K562 (cell line): Measurements from ENCODE around the gene STOM. TPM values are rescaled to one million over a fixed set of nuclear protein-coding genes. Genes with fewer than 3 reads are reported as not detected.

Experiments used
- ATAC-seq: fragments of 200-7000 bp; cut with Tn5 transposase; 3 replicates; pipeline ENCODE4 v1.9.1; 2020; ENCODE audit warnings: moderate library complexity
- BruUV-seq: library from RNA; stranded (reverse); fragments of 400-500 nt; replicated peaks from 2 replicates; lab custom pipeline; 2021; lab: Mats Ljungman, UMichigan
- CTCF ChIA-PET: fragments of 300-600 bp; formaldehyde crosslinking; extraction: SDS; loops from one replicate; lab custom pipeline; 2021; ENCODE audit warnings: low intra/inter-chr PET ratio; lab: Yijun Ruan, JAX
- POLR2A ChIA-PET: fragments of 300-600, 350-650 bp; sonication (Branson Sonifier 250); formaldehyde crosslinking; extraction: SDS; loops from one replicate; lab custom pipeline; 2021; ENCODE audit warnings: antibody characterized with exemption, inconsistent platforms; lab: Yijun Ruan, JAX
- DNase-seq, 4 experiments: peaks; one replicate each; pipeline versions ENCODE4 v3.0.0 to v3.0.0-alpha.2; 2011 to 2018; ENCODE audit warnings: low spot score in 3 of 4, mixed read lengths in 3 of 4; ENCODE audit errors: extremely low read depth in 1 of 4
- FAIRE-seq: peaks from 2 replicates; lab custom pipeline; 2011; peaks lifted over from hg19 to GRCh38; lab: Jason Lieb, UNC
- H2AFZ ChIP-seq: 2 replicates; pipeline ENCODE4 v1.6.0; 2011; ENCODE audit warnings: low read depth, low read length, control low read depth, inconsistent platforms
- H3K27ac ChIP-seq: fragments of 200-600 bp; 3 replicates; pipeline ENCODE4 v1.8.0; 2011; ENCODE audit warnings: low read depth, mild to moderate bottlenecking, control low read depth, inconsistent platforms, low read length, moderate library complexity, mixed read lengths; ENCODE audit errors: extremely low read depth
- H3K27me3 ChIP-seq, 2 experiments: fragments of 300-600 bp in 1 of 2; 2 replicates in 1 of 2; 3 replicates in 1 of 2; pipeline versions ENCODE4 v1.6.0 to v1.8.0; 2011; ENCODE audit warnings: inconsistent platforms in 2 of 2, low read length in 2 of 2, mild to moderate bottlenecking in 1 of 2, mixed read lengths in 1 of 2, moderate library complexity in 1 of 2; ENCODE audit not compliant: control insufficient read depth in 2 of 2, insufficient read depth in 2 of 2
- H3K36me3 ChIP-seq: fragments of 300-600 bp; 3 replicates; pipeline ENCODE4 v1.8.0; 2011; ENCODE audit warnings: mild to moderate bottlenecking, low read length, inconsistent platforms; ENCODE audit not compliant: control insufficient read depth, insufficient read depth
- H3K4me1 ChIP-seq, 2 experiments: fragments of 200-600 bp in 1 of 2; replicated peaks in 1 of 2; 2 replicates in 1 of 2; 3 replicates in 1 of 2; pipeline versions ENCODE4 v1.5.1 to v1.8.0; 2011; ENCODE audit warnings: inconsistent platforms in 2 of 2, low read length in 2 of 2, mild to moderate bottlenecking in 1 of 2, mixed read lengths in 1 of 2, moderate library complexity in 1 of 2; ENCODE audit not compliant: control insufficient read depth in 2 of 2, insufficient read depth in 2 of 2
- H3K4me2 ChIP-seq: 2 replicates; pipeline ENCODE4 v1.6.1; 2011; ENCODE audit warnings: low read length, control low read depth, inconsistent platforms, mixed read lengths; ENCODE audit not compliant: insufficient read depth
- H3K4me3 ChIP-seq: fragments of 200-600 bp; sonication (generic), shearing (Covaris generic); 2 replicates; pipeline ENCODE4 v1.5.1; 2016; ENCODE audit warnings: control low read depth, inconsistent platforms
- H3K79me2 ChIP-seq: fragments of 200-600 bp; 3 replicates; pipeline ENCODE4 v1.8.0; 2011; ENCODE audit warnings: low read length, inconsistent platforms; ENCODE audit not compliant: control insufficient read depth, insufficient read depth
- H3K9ac ChIP-seq, 2 experiments: 2 replicates each; pipeline versions ENCODE4 v1.6.0 to v1.6.1; 2011; ENCODE audit warnings: low read depth in 2 of 2, low read length in 2 of 2, control low read depth in 1 of 2, inconsistent platforms in 1 of 2, mild to moderate bottlenecking in 1 of 2, mixed read lengths in 1 of 2; ENCODE audit not compliant: insufficient read depth in 1 of 2
- H3K9me1 ChIP-seq: one replicate; pipeline ENCODE4 v1.6.0; 2011; ENCODE audit warnings: inconsistent platforms, mild to moderate bottlenecking, low read length, moderate library complexity; ENCODE audit not compliant: control insufficient read depth, insufficient read depth
- H3K9me3 ChIP-seq: replicated peaks from 2 replicates; pipeline ENCODE4 v1.5.1; 2011; ENCODE audit warnings: low read depth, low read length, inconsistent platforms; ENCODE audit not compliant: control insufficient read depth, insufficient read depth
- H4K20me1 ChIP-seq: replicated peaks from 2 replicates; pipeline ENCODE4 v1.6.1; 2011; ENCODE audit warnings: low read length, inconsistent platforms, mixed read lengths; ENCODE audit not compliant: control insufficient read depth, insufficient read depth
- HMGXB4 ChIP-seq: sonication (generic); formaldehyde crosslinking; IDR thresholded peaks from 2 replicates; pipeline ENCODE4 v1.8.1; 2023; ENCODE audit warnings: mild to moderate bottlenecking, missing genetic modification reagents
- KLF16 ChIP-seq: IDR thresholded peaks from 2 replicates; pipeline ENCODE4 v1.6.1; 2016; ENCODE audit warnings: antibody characterized with exemption
- WGBS: fragments of 100-300 bp; shearing (Covaris generic); methylation state at CpG from one replicate; pipeline ENCODE4 v1.1.6; 2016; ENCODE audit warnings: low coverage, mixed read lengths; ENCODE audit not compliant: insufficient coverage; ENCODE audit errors: missing lambda C conversion rate; 5-methylcytosine and 5-hydroxymethylcytosine counted together
- in situ Hi-C: fragments of 300-500 bp; cut with MboI; formaldehyde crosslinking; loops from 4 replicates; pipeline ENCODE4 v1.15.0; 2018; ENCODE audit warnings: inconsistent platforms, mixed read lengths
- intact Hi-C: fragments of 100-400 bp; cut with micrococcal nuclease; formaldehyde crosslinking; loops from 2 replicates; pipeline ENCODE4 v1.14.2; 2022
- polyA plus RNA-seq, 8 experiments: library from polyadenylated mRNA; depleted of rRNA in 4 of 8; stranded (reverse) in 5 of 8; unstranded in 3 of 8; fragments of >200 nt; fragmentation: Nextera tagmentation in 2 of 8; fragmentation: Illumina TruSeq in 1 of 8; extraction: Ambion mirVana in 2 of 8; extraction: Trizol in 1 of 8; gene quantifications; 2 replicates each; pipeline versions ENCODE4 v1.2.1 to v1.2.3, GENCODE V29; 2011 to 2014; ENCODE audit warnings: inconsistent platforms in 1 of 8, missing spikeins in 1 of 8
- total RNA-seq, 7 experiments: library from RNA; depleted of rRNA in 6 of 7; stranded (reverse); fragments of >200 nt in 6 of 7; fragmentation: Illumina TruSeq in 2 of 7; extraction: Trizol in 2 of 7; gene quantifications; 2 replicates each; pipeline versions ENCODE4 v1.2.1 to v1.2.3, GENCODE V29; 2011 to 2021; ENCODE audit warnings: low replicate concordance in 1 of 7

STOM gene
- total and polyA plus RNA-seq, 9 of the 15 experiments (the other 6 are each of a cell fraction or from before 2014, with no cell fraction given) = 23.2 to 140 (median 43.9) TPM

GRCh38 chr9:121339437-121339836 is 30.6 kb downstream of the STOM start:
- POLR2A ChIA-PET = interaction anchor here (0.8 to 2.6 kb wide), 3 partner anchors 11 to 32 kb away, joined by 3 to 5 read pairs (median 3); no protein-coding TSS in a partner anchor

More at GRCh38 chr9:121339437-121339836, 30.6 kb downstream of the STOM start:
- intact Hi-C loops = no loop called here
- FAIRE-seq (no peak), ATAC-seq (no peak), DNase-seq (no peak)
- H3K4me3 ChIP-seq = no peak overlapping the region
- H3K36me3 ChIP-seq = peaks cover 41% of the 10 kb centered on the region; the same call in 1 of the 3 replicates
- H3K27ac ChIP-seq = no peak overlapping the region
- peaks cover 6 to 10% of the 10 kb centered on the region in 2 experiments; a peak in 3 of 5 replicates for H3K4me1 ChIP-seq
- H3K9me1 ChIP-seq = no peaks in the 10 kb centered on the region
- H2AFZ ChIP-seq = no peak overlapping the region
- in situ Hi-C loops = no loop called here
- no peak overlapping the region for H3K4me2 ChIP-seq
- H3K27me3 ChIP-seq = no peaks in the 10 kb centered on the region
- no peaks in the 10 kb centered on the region for H3K9me3 ChIP-seq
- WGBS = 83% methylated on average over 2 of the region's 2 CpGs
- no TSS peak for BruUV-seq
- H3K9ac ChIP-seq = no peak overlapping the region
- no peaks in the 10 kb centered on the region for H4K20me1 ChIP-seq
- CTCF ChIA-PET = no interaction called here
- H3K79me2 ChIP-seq = no peaks in the 10 kb centered on the region
- TF ChIP-seq KLF16 = no peak
- no peak for TF ChIP-seq HMGXB4
- TF ChIP-seq, all 486 proteins: peak for 0
